CD4-positive, alpha-beta T cell treated with Interleukin-12 subunit alpha and Interleukin-12 subunit beta, for 1 hour (primary cell): ENCODE measurements around the gene ZNF75A.

Experiments
- DNase-seq: peaks from one replicate; pipeline ENCODE4 v3.0.0-alpha.2; 2020

The ZNF75A gene

GRCh38 chr16:3289998-3290673, 15.2 kb upstream of the ZNF75A start:
- DNase-seq = no peak

- DNase-seq = no peak
Measured at GRCh38 chr16:3292604-3293003, 12.7 kb upstream of the ZNF75A start.

- no peak for DNase-seq
Measured at GRCh38 chr16:3295209-3295608, 10.1 kb upstream of the ZNF75A start.

GRCh38 chr16:3295783-3296182, 9.5 kb upstream of the ZNF75A start:
- no peak for DNase-seq

- DNase-seq = no peak
Measured at GRCh38 chr16:3304370-3304769, 927 bp upstream of the ZNF75A start.

GRCh38 chr16:3306078-3306477, 781 bp downstream of the ZNF75A start:
- no peak for DNase-seq

GRCh38 chr16:3311496-3311895, 6.2 kb downstream of the ZNF75A start:
- no peak for DNase-seq

GRCh38 chr16:3317315-3317999, 12.2 kb downstream of the ZNF75A start:
- DNase-seq = no peak

- DNase-seq = no peak
Measured at GRCh38 chr16:3321816-3322215, 16.5 kb downstream of the ZNF75A start.

GRCh38 chr16:3327514-3327913, 22.2 kb downstream of the ZNF75A start:
- no peak for DNase-seq

- DNase-seq = no peak
Measured at GRCh38 chr16:3328104-3328503, 22.8 kb downstream of the ZNF75A start.

GRCh38 chr16:3328643-3329042, 23.3 kb downstream of the ZNF75A start:
- DNase-seq = no peak

GRCh38 chr16:3346041-3346440, 40.7 kb downstream of the ZNF75A start:
- no peak for DNase-seq

- DNase-seq = no peak
Measured at GRCh38 chr16:3347586-3347985, 42.3 kb downstream of the ZNF75A start.

GRCh38 chr16:3348547-3349167, 43.4 kb downstream of the ZNF75A start:
- no peak for DNase-seq

- no peak for DNase-seq
Measured at GRCh38 chr16:3349175-3349574, 43.9 kb downstream of the ZNF75A start.

- DNase-seq = no peak
Measured at GRCh38 chr16:3355589-3355988, 50.3 kb downstream of the ZNF75A start, which contains the start of gene OR2C1. Gene OR2C1 (plus strand): TSS chr16:3355889. CDS start chr16:3355941, 52 bp downstream.

- DNase-seq = no peak
Measured at GRCh38 chr16:3356118-3356517, 50.8 kb downstream of the ZNF75A start.

- no peak for DNase-seq
Measured at GRCh38 chr16:3358871-3359270, 53.6 kb downstream of the ZNF75A start.

- no peak for DNase-seq
Measured at GRCh38 chr16:3362931-3363330, 57.6 kb downstream of the ZNF75A start.

- no peak for DNase-seq
Measured at GRCh38 chr16:3363793-3364192, 58.5 kb downstream of the ZNF75A start.

- DNase-seq = peak; percentile 89
Measured at GRCh38 chr16:3364774-3365427, 59.6 kb downstream of the ZNF75A start.
